Ovary (tissue), 9 donors: ENCODE measurements around the gene TJAP1. TPM values are rescaled to one million over a fixed set of nuclear protein-coding genes. Genes with fewer than 3 reads are reported as not detected.

Experiments
- DNase-seq, 5 donors: peaks; one replicate each; pipeline ENCODE4 v3.0.0-alpha.2; 2019 to 2020
- H3K27ac ChIP-seq, 2 donors: fragments of 200-600 bp; one replicate each; pipeline versions ENCODE4 v1.5.1 to v1.8.0; 2019 to 2022
- H3K27me3 ChIP-seq: fragments of 200-600 bp; one replicate; pipeline ENCODE4 v1.8.0; 2022
- H3K36me3 ChIP-seq: fragments of 200-600 bp; sonication (generic); one replicate; pipeline ENCODE4 v1.5.1; 2019
- H3K4me1 ChIP-seq: one replicate; pipeline ENCODE4 v1.8.1; 2013; ENCODE audit warnings: mild to moderate bottlenecking, moderate library complexity; ENCODE audit not compliant: insufficient read depth
- H3K4me3 ChIP-seq: fragments of 200-600 bp; sonication (generic); one replicate; pipeline ENCODE4 v1.5.1; 2017
- H3K9me3 ChIP-seq, 2 donors: fragments of 200-600 bp in 1 of 2; sonication (generic) in 1 of 2; one replicate each; pipeline versions ENCODE4 v1.5.1 to v1.8.1; 2013 to 2019; ENCODE audit warnings: mild to moderate bottlenecking in 1 of 2, moderate library complexity in 1 of 2
- EP300 ChIP-seq: sonication (generic); formaldehyde crosslinking; IDR thresholded peaks from one replicate; pipeline ENCODE4 v1.6.1; 2017; ENCODE audit warnings: antibody characterized with exemption
- POLR2A ChIP-seq: fragments of 450-650 bp; IDR thresholded peaks from one replicate; pipeline ENCODE4 v1.6.1; 2017; ENCODE audit warnings: antibody characterized with exemption, mild to moderate bottlenecking, moderate library complexity
- WGBS, 3 donors: extraction: QIAGEN DNeasy Blood & Tissue Kit in 1 of 3; methylation state at CpG; one replicate each; pipeline versions ENCODE4 v1.1.5 to v1.1.7; 2013 to 2017; 5-methylcytosine and 5-hydroxymethylcytosine counted together
- intact Hi-C, 4 donors: fragments of 100-400 bp; cut with DNase I; formaldehyde crosslinking; loops; one replicate each; pipeline versions ENCODE4 v1.11.0 to v1.15.1; 2022 to 2023
- polyA plus RNA-seq, 2 donors: library from polyadenylated mRNA; stranded (reverse); fragments of 200-250 nt in 1 of 2; fragments of 350-450 nt in 1 of 2; fragmentation: Illumina TruSeq in 1 of 2; extraction: RNeasy Lipid Tissue Mini Kit (QIAGEN cat#74804) in 1 of 2; gene quantifications; one replicate each; pipeline ENCODE4 v1.2.3, GENCODE V29; 2013 to 2014
- total RNA-seq, 7 donors: library from RNA; depleted of rRNA in 2 of 7; stranded (reverse); fragments of >200 nt in 2 of 7; fragmentation: NEBNext Ultra II Directional in 3 of 7; extraction: Animal tissue kit (Norgen Biotek cat#: 25700) in 3 of 7; gene quantifications; one replicate each; pipeline versions ENCODE4 v1.1.0 to v1.2.4, GENCODE V29; 2016 to 2023
- TF ChIP-seq, protein P1 (sequence below), 3 donors: fragments of 450-650 bp in 2 of 3; fragments of 200-600 bp in 1 of 3; IDR thresholded peaks; one replicate each; pipeline versions ENCODE4 v1.5.1 to v1.8.0; 2016 to 2022; ENCODE audit warnings: antibody characterized with exemption in 3 of 3, mild to moderate bottlenecking in 1 of 3
- donor health status: DM: no; HTN: no; CAD: no; lungs with moderate emphysema.
- donor health status: DM: no; HTN: no; CAD: no.
- donor health status: Bipolar disorder and iron deficiency.
- donor health status: DM: yes; HTN: yes; CAD: no.
- donor health status: DM: no; HTN: no; CAD: no.
- donor health status: DM: yes; HTN: yes; CAD: no.

TJAP1 gene
- total and polyA plus RNA-seq, 9 donors, result 12.9 to 44.8 (median 34.0) TPM

DNA sequence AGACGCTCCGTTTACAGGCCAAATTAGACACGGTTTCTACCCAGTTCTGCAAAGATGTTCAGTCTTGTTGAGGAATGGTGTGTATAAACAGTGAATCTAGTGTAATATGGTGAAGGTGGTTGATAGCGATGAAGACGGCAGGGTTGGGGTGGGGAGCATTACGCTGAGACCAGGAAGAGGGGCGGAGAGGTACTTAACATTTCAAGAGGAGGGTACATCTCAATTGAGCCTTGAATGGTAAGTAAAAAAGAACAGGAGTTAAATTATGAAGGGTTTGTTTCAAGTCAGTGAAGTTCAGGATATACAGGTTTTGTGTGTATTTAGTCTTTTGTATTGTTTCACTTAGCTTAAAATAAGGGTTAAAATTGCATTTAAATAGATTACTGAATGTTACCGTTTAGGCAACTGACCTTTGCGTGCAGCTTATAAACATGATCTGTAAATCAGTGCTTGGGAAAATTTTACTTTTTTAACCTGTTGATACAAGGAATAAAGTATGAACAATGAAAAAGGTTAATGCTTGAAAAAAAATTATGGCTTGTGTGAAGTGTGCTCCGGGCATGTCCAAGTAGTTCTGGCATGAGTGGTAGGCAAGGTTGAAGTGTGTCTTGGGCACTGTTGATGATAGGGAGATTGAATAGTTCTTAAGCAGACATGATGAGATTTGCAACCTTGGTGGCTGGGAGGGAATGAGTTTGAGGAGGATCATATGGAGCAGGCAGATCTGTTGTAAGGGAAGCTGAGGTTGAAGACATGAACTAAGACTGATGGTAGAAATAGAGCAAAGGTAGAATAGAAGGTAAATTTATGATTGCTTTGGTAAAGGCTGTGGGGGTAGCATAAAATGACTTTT lies 40.4 kb downstream of the TJAP1 start:
- Histone ChIP-seq H3K4me1 (peaks cover 13% of the 10 kb centered on the region), H3K27ac (no peak overlapping the region), H3K27me3 (no peaks in the 10 kb centered on the region), H3K36me3 (no peaks in the 10 kb centered on the region), H3K9me3 (no peaks in the 10 kb centered on the region), H3K4me3 (peak overlapping the region; percentile 61)
- WGBS, 3 donors, result 1 to 3% (median 2%) methylated on average over 10 of the region's 10 CpGs
- no peak for DNase-seq
- intact Hi-C loops, result no loop called here
- no peak for TF ChIP-seq EP300
- TF ChIP-seq, protein P1, sequence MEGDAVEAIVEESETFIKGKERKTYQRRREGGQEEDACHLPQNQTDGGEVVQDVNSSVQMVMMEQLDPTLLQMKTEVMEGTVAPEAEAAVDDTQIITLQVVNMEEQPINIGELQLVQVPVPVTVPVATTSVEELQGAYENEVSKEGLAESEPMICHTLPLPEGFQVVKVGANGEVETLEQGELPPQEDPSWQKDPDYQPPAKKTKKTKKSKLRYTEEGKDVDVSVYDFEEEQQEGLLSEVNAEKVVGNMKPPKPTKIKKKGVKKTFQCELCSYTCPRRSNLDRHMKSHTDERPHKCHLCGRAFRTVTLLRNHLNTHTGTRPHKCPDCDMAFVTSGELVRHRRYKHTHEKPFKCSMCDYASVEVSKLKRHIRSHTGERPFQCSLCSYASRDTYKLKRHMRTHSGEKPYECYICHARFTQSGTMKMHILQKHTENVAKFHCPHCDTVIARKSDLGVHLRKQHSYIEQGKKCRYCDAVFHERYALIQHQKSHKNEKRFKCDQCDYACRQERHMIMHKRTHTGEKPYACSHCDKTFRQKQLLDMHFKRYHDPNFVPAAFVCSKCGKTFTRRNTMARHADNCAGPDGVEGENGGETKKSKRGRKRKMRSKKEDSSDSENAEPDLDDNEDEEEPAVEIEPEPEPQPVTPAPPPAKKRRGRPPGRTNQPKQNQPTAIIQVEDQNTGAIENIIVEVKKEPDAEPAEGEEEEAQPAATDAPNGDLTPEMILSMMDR (IDR thresholded peaks at IDR 0.05), result no peak

GRCh38 chr6:43520097-43520496 lies 42.7 kb downstream of the TJAP1 start:
- Histone ChIP-seq H3K36me3 (no peaks in the 10 kb centered on the region), H3K27ac (no peak overlapping the region), H3K27me3 (no peaks in the 10 kb centered on the region), H3K4me3 (no peak overlapping the region), H3K4me1 (peaks cover 13% of the 10 kb centered on the region), H3K9me3 (no peaks in the 10 kb centered on the region)
- DNase-seq, result no peak
- TF ChIP-seq POLR2A (no peak), EP300 (no peak)
- TF ChIP-seq, protein P1 (IDR thresholded peaks at IDR 0.05), result no peak
- intact Hi-C loops, result no loop called here
- 67 to 81% (median 71%) methylated on average over 8 of the region's 8 CpGs for WGBS, 3 donors

DNA sequence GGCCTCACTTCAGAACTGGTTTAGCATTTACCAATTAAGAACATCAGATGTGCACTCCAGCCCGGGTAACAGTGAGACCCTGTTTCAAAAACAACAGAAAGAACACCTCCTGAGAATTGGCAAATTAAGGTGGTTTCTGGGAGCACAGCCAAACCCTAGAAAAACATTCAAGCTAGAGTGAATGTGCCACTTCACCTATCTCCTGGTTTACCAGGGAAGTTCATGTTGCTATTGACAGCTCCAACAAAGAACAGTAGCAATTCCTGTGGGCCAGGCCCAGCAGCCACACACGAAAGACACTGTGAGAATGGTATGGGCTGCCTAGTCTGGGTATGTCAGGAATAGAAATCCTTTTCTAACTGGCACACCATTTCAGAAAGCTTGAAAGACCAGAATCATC lies 44.5 kb downstream of the TJAP1 start:
- intact Hi-C loops, result no loop called here
- TF ChIP-seq POLR2A, result no peak
- TF ChIP-seq, protein P1 (IDR thresholded peaks at IDR 0.05), result no peak
- no peak for TF ChIP-seq EP300
- no peak overlapping the region for H3K4me3 ChIP-seq
- peaks cover 5% of the 10 kb centered on the region for H3K4me1 ChIP-seq
- H3K27ac ChIP-seq, result no peak overlapping the region
- no peak for DNase-seq
- no peaks in the 10 kb centered on the region for H3K9me3 ChIP-seq
- 60 to 73% (median 61%) methylated on average over 2 of the region's 2 CpGs for WGBS, 3 donors
- H3K27me3 ChIP-seq, result no peaks in the 10 kb centered on the region
- H3K36me3 ChIP-seq, result no peaks in the 10 kb centered on the region

GRCh38 chr6:43522547-43523261 lies 45.3 kb downstream of the TJAP1 start:
- intact Hi-C loops, result no loop called here
- 78 to 87% (median 82%) methylated on average over 8 of the region's 8 CpGs for WGBS, 3 donors
- no peaks in the 10 kb centered on the region for H3K36me3 ChIP-seq

More at GRCh38 chr6:43522547-43523261, 45.3 kb downstream of the TJAP1 start:
- TF ChIP-seq EP300, result no peak
- TF ChIP-seq, protein P1 (IDR thresholded peaks at IDR 0.05), result no peak
- no peak for TF ChIP-seq POLR2A
- H3K4me1 ChIP-seq, result peaks cover 4% of the 10 kb centered on the region
- no peak for DNase-seq
- H3K9me3 ChIP-seq, result no peaks in the 10 kb centered on the region
- H3K27me3 ChIP-seq, result no peaks in the 10 kb centered on the region
- no peak overlapping the region for H3K27ac ChIP-seq
- H3K4me3 ChIP-seq, result no peak overlapping the region
